ENCODE results near the gene IQUB.
"Not testable (repeated sequence)": the region's sequence is repeated elsewhere in the genome, so short reads cannot be mapped to it uniquely, and the experiment has no call there.

The IQUB gene

GRCh38 chr7:123485187-123485586, 49.2 kb downstream of the IQUB start:
- peak; percentile 55 for DNase-seq

DNA sequence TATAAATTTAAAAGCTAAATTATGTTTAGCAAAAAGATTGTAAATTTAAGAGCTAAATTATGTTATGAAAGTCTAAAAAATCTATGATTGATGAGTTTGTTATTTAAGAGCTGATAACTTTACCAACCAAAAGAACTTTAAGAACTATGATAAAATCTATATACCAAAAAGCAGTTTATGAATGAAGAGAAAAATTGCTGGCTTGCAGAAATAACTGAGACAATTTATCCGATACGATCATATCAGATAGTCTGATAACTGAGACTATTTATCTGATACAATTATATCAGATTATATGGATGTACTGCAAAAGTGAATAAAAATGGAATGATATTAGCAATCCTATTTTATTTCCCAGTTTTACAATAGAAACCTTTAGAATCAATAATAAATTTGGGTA, 50.2 kb downstream of the IQUB start:
- no peak for DNase-seq

GRCh38 chr7:123480107-123480506, 54.3 kb downstream of the IQUB start:
- DNase-seq = no peak

- DNase-seq = not testable (repeated sequence)
These were observed 56.3 kb downstream of the IQUB start for GRCh38 chr7:123478056-123478455.

- peak; percentile 34 for DNase-seq
These were observed 61.5 kb downstream of the IQUB start for GRCh38 chr7:123472750-123473445.

DNA sequence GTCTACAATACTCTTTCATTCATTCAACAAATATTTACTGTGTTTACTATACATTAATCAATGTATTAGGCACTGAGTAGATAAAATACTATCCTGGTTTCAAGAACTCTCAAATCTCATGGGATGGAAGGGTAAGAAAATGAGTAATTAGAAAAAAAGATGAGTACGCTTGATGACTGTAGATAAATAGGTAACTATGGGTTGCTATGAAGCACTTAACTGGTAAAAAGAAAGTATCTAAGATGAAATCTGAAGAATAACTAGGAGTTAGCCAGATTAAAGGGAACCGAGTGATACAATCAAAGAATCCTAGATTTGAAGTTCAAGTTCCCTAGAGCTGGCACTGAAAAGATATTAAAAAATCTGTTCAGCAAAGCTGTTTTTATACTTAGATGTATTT, 62.1 kb downstream of the IQUB start:
- no peak for DNase-seq

DNA sequence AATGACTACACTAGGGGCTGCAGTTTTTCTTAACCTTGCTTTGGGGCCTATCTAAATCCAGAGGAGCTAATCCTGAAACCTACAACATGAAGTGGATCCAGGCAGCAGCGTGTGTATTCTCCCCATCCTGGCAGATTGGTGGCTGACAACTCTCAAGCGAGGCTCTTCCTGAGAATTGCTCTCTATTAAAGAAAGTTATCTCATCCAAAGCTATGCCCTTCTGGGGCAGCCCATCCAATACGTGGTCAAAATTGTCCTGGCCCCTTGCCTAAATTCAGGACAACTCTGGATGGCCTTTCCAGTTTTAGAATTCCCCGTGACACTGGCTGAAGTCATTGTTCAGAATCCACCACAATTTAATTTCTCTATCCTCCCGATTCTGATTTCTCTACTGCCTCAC, 66.1 kb downstream of the IQUB start:
- no peak for DNase-seq

DNA sequence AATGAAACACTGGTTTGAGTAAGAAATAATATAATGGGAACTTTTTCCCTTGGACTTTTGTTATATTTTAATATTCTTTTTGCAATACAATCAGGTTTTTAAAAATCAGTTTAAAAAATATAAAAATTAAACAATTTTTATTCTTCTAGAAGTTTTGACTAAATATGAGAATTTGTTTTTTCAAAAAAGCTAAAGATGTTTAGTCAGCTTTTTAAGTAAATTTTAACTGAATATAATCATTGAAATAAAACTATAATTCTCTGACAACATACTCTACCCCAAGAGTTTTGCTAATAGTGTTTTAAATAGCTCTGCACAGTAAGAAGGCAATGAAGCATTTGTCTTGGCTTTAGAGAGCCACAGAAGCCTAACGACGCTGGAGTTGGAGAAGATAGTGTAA, 70.5 kb downstream of the IQUB start:
- no peak for DNase-seq

GRCh38 chr7:123460616-123461015, 73.8 kb downstream of the IQUB start:
- DNase-seq = no peak

DNA sequence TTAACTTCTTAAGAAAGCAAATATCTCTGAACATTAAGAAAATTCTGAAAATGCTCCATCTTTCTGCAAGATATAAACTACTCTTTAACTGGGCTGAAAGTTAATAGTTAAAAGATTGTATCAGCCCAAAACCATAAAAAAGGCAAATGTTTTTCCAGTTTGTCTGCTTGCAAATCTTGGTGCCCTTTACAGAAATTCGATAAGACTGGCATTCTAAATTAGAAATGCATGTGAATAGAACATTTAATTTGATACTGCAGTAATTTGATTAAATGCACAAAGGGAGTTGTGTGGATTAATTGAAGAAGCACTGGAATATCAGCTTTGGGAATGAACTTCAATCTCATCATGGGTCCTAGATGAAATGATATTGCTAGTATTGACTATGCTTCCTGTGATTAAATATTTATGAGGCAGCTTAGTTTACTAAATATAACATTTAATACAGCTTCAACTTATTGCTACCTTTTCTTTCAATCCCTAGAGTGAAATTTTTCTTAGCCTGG, 78.4 kb downstream of the IQUB start:
- no peak for DNase-seq

DNA sequence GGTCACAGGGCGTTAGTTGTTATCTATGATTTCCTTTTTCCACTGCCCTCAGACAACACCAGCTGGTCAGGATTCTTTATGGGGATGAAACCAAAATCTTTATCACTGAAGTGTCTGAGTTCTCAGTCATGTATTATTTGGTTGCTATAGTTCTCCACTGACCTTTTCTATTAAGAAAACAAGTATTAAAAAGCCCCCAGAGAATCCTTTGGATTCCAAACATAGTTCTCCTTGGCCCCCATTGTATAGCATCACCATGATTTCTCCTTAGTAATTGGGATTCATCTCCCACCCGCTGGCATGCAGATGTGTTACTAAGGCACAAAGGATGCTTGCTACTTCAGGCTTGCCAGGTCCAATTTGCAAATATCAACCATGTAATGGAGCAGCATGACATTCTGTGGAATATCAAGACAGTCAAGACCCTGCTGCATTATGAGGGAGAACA, 94.3 kb downstream of the IQUB start:
- DNase-seq = no peak

GRCh38 chr7:123439191-123439590, 95.2 kb downstream of the IQUB start:
- DNase-seq = peak; percentile 21

- DNase-seq = no peak
These were observed 96.9 kb downstream of the IQUB start for GRCh38 chr7:123437447-123437995.

- no peak for DNase-seq
These were observed 99.2 kb downstream of the IQUB start for GRCh38 chr7:123435080-123435700.

GRCh38 chr7:123433665-123434064, 100.7 kb downstream of the IQUB start:
- DNase-seq = peak; percentile 97

GRCh38 chr7:123432601-123433000, 101.8 kb downstream of the IQUB start:
- peak; percentile 35 for DNase-seq

DNA sequence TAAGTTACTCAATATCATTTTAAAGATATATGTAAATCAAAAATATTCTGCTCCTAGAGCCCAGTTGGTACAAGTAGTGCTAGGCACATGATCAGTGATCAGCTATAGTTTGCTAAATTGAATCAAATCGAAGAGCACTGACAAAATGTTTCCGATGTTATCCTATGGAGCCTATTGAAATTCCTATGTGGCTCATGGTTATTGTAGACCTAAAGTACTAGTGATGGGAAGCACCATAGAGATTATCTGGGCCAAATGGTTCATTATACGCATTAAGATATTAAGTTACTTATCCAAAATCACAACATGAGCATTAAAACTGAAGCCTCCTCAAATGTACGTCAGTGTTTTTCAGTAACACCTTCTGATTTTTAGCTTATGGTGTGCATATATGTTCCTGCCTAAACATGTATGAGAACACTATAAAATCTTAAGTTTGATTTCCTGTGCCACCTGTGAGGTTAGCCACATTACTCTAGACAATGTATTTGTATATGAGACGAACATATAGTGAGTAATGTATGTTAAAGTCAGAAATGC, 103.2 kb downstream of the IQUB start:
- peak; percentile 64 for DNase-seq

GRCh38 chr7:123425246-123425645, 109.1 kb downstream of the IQUB start:
- DNase-seq = no peak

DNA sequence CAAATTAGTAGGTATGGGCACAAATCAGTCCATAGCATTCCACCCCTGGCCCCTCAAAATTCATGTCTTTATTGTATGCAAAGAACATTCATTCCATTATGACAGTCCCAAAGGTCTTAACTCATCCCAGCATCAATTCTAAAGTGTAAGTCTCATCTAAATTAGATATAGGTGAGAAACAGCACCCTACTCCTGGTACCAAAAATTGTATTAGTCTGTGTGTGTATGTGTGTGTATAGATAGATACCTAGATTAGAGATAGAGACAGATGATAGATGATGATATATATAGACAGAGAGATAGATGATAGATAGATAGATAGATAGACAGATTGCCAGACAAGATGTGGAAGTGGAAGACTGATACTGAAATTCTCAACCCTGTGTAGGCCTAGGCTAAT, 109.9 kb downstream of the IQUB start:
- no peak for DNase-seq

DNA sequence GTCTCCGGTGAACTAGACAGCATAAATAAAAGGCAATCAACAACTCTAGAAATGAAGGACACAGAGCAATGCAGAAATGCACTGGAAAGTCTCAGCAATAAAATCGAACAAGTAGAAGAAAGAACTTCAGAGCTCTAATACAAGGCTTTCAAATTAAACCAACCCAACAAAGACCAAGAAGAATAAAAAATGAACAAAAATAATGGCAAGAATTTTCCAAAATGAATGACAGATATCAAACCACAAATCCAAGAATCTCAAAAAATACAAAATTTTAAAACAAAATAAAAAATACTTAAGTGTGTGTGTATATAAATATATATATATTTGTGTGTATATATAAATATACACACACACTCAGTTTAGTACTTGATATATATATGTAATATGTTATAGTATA, 110.8 kb downstream of the IQUB start:
- DNase-seq = no peak

GRCh38 chr7:123417580-123417979, 116.8 kb downstream of the IQUB start:
- peak; percentile 23 for DNase-seq

GRCh38 chr7:123415625-123416024, 118.8 kb downstream of the IQUB start:
- DNase-seq = no peak

- DNase-seq = peak; percentile 71
These were observed 124.0 kb downstream of the IQUB start for GRCh38 chr7:123410273-123410904.

Measured in NCI-H69 (cell line).